ENCODE data around the gene LRP5. TPM values are rescaled to one million over a fixed set of nuclear protein-coding genes. Genes with fewer than 3 reads are reported as not detected.

Gene LRP5
- total RNA-seq, 4 donors from 2014 or later: 21.5 to 75.0 (median 28.7) TPM

DNA sequence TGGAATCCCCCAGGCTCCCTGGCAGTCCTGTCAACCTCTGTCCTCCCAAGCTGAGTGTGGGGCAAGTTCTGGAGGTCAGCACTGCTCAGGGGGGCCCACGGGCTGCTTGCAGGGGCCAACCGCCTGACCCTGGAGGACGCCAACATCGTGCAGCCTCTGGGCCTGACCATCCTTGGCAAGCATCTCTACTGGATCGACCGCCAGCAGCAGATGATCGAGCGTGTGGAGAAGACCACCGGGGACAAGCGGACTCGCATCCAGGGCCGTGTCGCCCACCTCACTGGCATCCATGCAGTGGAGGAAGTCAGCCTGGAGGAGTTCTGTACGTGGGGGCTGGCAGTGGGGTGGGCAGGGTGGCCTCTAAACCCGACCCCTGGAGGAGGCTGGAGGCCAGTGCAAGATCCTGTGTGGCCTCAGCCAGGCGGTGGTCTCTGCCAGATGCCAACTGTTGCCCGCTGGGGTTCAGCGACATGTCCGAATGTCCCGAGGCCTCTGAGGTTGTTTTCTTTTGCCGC is 113.5 kb downstream of the LRP5 start:
- TF ChIP-seq, protein P1, sequence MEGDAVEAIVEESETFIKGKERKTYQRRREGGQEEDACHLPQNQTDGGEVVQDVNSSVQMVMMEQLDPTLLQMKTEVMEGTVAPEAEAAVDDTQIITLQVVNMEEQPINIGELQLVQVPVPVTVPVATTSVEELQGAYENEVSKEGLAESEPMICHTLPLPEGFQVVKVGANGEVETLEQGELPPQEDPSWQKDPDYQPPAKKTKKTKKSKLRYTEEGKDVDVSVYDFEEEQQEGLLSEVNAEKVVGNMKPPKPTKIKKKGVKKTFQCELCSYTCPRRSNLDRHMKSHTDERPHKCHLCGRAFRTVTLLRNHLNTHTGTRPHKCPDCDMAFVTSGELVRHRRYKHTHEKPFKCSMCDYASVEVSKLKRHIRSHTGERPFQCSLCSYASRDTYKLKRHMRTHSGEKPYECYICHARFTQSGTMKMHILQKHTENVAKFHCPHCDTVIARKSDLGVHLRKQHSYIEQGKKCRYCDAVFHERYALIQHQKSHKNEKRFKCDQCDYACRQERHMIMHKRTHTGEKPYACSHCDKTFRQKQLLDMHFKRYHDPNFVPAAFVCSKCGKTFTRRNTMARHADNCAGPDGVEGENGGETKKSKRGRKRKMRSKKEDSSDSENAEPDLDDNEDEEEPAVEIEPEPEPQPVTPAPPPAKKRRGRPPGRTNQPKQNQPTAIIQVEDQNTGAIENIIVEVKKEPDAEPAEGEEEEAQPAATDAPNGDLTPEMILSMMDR (IDR thresholded peaks at IDR 0.05; ENCODE audit: low read depth): no peak

GRCh38 chr11:68429661-68430060 is 117.3 kb downstream of the LRP5 start:
- TF ChIP-seq, protein P1 (IDR thresholded peaks at IDR 0.05; ENCODE audit: low read depth): no peak

DNA sequence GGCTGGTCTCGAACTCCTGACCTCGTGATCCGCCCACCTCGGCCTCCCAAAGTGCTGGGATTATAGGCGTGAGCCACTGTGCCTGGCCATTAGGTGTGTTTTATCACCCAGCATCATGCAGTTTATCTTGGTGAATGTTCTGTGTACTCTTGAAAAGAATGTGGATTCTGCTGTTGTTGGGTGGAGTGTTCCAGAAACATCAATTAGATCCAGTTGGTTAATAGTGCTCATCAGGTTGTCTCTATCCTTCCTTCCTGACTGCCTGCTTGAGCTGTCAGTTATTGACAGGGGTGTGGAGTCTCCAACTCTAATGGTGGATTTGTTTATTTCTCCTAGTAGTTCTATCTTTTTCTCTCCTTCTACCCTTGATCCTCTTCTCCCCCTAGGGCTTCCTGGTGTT is 118.0 kb downstream of the LRP5 start:
- TF ChIP-seq, protein P1 (IDR thresholded peaks at IDR 0.05; ENCODE audit: low read depth): no peak

DNA sequence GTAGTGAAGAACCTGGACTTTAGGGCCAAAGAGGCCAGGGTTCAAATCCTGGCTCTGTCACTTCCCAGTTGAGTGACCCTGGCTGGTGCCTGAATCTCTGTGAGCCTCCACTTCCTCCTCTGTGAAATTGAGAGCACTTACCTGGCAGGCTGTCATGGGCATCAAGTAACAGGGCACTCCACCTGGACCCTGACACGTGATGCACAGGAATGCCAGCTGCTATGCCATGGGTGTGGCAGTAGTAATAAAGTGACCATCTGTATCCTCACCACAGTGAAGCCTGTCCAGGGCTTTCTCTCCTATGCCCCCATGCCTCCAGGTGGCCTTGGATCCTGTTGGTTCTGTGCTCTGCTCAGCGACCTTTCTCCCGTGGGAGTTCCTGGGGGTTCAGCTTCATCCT is 118.4 kb downstream of the LRP5 start:
- TF ChIP-seq, protein P1 (IDR thresholded peaks at IDR 0.05; ENCODE audit: low read depth): no peak

DNA sequence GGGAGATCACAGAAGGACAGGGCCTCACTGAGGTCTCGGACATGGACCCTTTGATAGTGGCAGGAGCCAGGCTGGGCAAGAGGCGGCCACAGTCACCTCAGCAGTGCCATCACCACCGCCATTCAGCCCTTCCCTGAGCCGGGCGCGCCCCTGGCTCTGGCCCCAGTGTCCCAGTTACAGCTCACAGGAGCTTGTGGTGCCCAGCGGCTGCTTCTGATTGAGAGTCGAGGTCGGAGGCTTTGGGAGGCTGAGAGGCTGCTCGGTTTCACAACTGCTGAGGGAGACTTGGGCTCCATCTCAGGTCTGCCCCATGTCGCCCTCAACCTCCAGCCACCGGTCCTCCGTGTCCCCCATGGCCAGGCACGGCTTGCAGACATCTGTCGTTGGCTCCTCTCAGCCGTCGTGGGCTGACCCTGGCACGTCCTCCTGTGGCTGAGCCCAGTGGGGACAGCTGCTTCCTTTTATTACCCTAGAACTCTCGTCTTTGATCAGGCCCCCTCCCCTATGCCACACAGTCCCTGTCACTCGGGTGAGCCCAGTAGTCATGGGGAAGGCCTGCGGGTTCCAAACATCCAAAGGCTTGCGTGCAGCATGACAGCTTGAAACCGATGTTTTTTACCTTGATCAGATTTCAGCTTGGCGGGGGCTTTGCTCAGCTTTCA is 119.7 kb downstream of the LRP5 start:
- TF ChIP-seq, protein P1 (IDR thresholded peaks at IDR 0.05; ENCODE audit: low read depth): no peak

DNA sequence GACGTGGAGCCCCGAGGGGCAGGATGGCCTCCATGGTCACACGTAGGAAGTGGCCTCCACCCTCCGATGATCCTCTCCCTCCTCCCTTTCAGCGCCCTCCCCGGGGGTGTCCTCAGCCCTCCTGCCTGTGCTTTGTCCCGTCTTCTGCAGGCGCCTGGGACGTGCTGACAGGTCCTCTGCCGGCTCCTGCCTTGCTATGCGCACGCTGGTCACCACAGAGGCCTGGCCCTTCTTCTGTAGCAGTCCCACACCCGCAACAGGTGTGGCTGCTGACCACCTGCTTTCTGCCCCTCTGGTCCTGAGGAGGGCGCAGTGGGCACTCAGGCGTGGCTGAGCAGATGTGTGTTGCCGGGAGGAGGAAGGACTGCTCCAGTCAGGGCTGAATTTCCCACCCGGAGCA is 120.5 kb downstream of the LRP5 start:
- TF ChIP-seq, protein P1 (IDR thresholded peaks at IDR 0.05; ENCODE audit: low read depth): no peak

GRCh38 chr11:68433541-68433940 is 121.2 kb downstream of the LRP5 start:
- TF ChIP-seq, protein P1 (IDR thresholded peaks at IDR 0.05; ENCODE audit: low read depth): no peak
